H1 (cell line): Measurements from ENCODE around the gene GAB2. TPM values are rescaled to one million over a fixed set of nuclear protein-coding genes. Genes with fewer than 3 reads are reported as not detected.

ENCODE experiments used
- CTCF ChIA-PET: fragments of 300-600 bp; sonication (Branson Sonifier 250); formaldehyde crosslinking; loops from one replicate; lab custom pipeline; 2021; ENCODE audit not compliant: partially characterized antibody; lab: Charles Lee
- POLR2A ChIA-PET: fragments of 300-600 bp; sonication (Branson Sonifier 250); formaldehyde crosslinking; loops from one replicate; lab custom pipeline; 2021; ENCODE audit warnings: inconsistent platforms; ENCODE audit not compliant: partially characterized antibody; lab: Charles Lee
- DNase-seq, 2 experiments: peaks; one replicate each; pipeline versions ENCODE4 v3.0.0 to v3.0.0-alpha.2; 2010 to 2022; ENCODE audit warnings: low spot score in 2 of 2, low read depth in 1 of 2, mixed read lengths in 1 of 2
- FAIRE-seq: peaks from 2 replicates; lab custom pipeline; 2011; peaks lifted over from hg19 to GRCh38; lab: Jason Lieb, UNC
- H2AFZ ChIP-seq: 2 replicates; pipeline ENCODE4 v1.8.1; 2012; ENCODE audit warnings: low read length, inconsistent platforms
- H2AK5ac ChIP-seq: 2 replicates; pipeline ENCODE4 v1.6.1; 2013; ENCODE audit warnings: low read depth, low read length
- H2BK120ac ChIP-seq: replicated peaks from 2 replicates; pipeline ENCODE3; 2013; ENCODE audit warnings: low read depth, low read length, inconsistent platforms
- H2BK12ac ChIP-seq: 2 replicates; pipeline ENCODE4 v1.6.1; 2013; ENCODE audit warnings: low read depth, low read length
- H2BK15ac ChIP-seq: 2 replicates; pipeline ENCODE4 v1.6.1; 2013; ENCODE audit warnings: low read length
- H2BK20ac ChIP-seq: 2 replicates; pipeline ENCODE4 v1.6.1; 2013; ENCODE audit warnings: low read length
- H2BK5ac ChIP-seq: 2 replicates; pipeline ENCODE4 v1.6.1; 2013; ENCODE audit warnings: low read depth, low read length
- H3K14ac ChIP-seq: 2 replicates; pipeline ENCODE4 v1.6.1; 2013; ENCODE audit warnings: inconsistent platforms; ENCODE audit not compliant: insufficient read length
- H3K18ac ChIP-seq: 2 replicates; pipeline ENCODE4 v1.6.1; 2013; ENCODE audit warnings: low read length; ENCODE audit errors: extremely low read depth
- H3K23ac ChIP-seq: 2 replicates; pipeline ENCODE4 v1.6.1; 2013; ENCODE audit warnings: inconsistent platforms; ENCODE audit not compliant: insufficient read length
- H3K23me2 ChIP-seq: 2 replicates; pipeline ENCODE4 v1.6.1; 2013; ENCODE audit warnings: low read depth, low read length
- H3K27ac ChIP-seq: 2 replicates; pipeline ENCODE4 v1.6.1; 2011; ENCODE audit warnings: low read depth, low read length, inconsistent platforms
- H3K27me3 ChIP-seq, 4 experiments: replicated peaks in 1 of 4; 1 replicate in 1 of 4; 2 replicates in 3 of 4; pipeline versions ENCODE4 v1.6.1 to v1.8.1; 2011 to 2013; ENCODE audit warnings: low read length in 3 of 4, mild to moderate bottlenecking in 3 of 4, inconsistent platforms in 2 of 4, mixed read lengths in 2 of 4, moderate library complexity in 1 of 4; ENCODE audit not compliant: control insufficient read depth in 3 of 4, insufficient read depth in 3 of 4; ENCODE audit errors: extremely low read depth in 1 of 4
- H3K36me3 ChIP-seq, 4 experiments: 2 replicates each; pipeline versions ENCODE4 v1.6.1 to v1.8.1; 2011 to 2013; ENCODE audit warnings: mild to moderate bottlenecking in 4 of 4, low read length in 3 of 4, moderate library complexity in 2 of 4, control low read depth in 1 of 4, inconsistent platforms in 1 of 4; ENCODE audit not compliant: insufficient read depth in 4 of 4, control insufficient read depth in 2 of 4
- H3K4ac ChIP-seq: replicated peaks from 2 replicates; pipeline ENCODE3; 2013; ENCODE audit warnings: low read length, low read depth, mixed read lengths, inconsistent platforms; ENCODE audit not compliant: insufficient read length
- H3K4me1 ChIP-seq, 4 experiments: replicated peaks in 1 of 4; 1 replicate in 1 of 4; 2 replicates in 3 of 4; pipeline versions ENCODE4 v1.6.1 to v1.8.1; 2011 to 2013; ENCODE audit warnings: low read length in 3 of 4, inconsistent platforms in 2 of 4, mixed read lengths in 1 of 4; ENCODE audit not compliant: insufficient read depth in 4 of 4, control insufficient read depth in 3 of 4
- H3K4me2 ChIP-seq, 2 experiments: 2 replicates each; pipeline versions ENCODE4 v1.6.1 to v1.8.1; 2011 to 2013; ENCODE audit warnings: low read depth in 2 of 2, low read length in 2 of 2, control low read depth in 1 of 2, inconsistent platforms in 1 of 2, mild to moderate bottlenecking in 1 of 2; ENCODE audit not compliant: insufficient read depth in 1 of 2
- H3K4me3 ChIP-seq, 4 experiments: fragments of 200-600, 300-600 bp in 1 of 4; sonication (generic), shearing (Covaris generic), sonication (Bioruptor Twin) in 1 of 4; 2 replicates each; pipeline versions ENCODE4 v1.5.1 to v1.8.1; 2011 to 2016; ENCODE audit warnings: low read length in 4 of 4, low read depth in 3 of 4, control low read depth in 2 of 4, inconsistent platforms in 2 of 4, mild to moderate bottlenecking in 2 of 4, mixed read lengths in 1 of 4, moderate library complexity in 1 of 4; ENCODE audit not compliant: insufficient read depth in 2 of 4; ENCODE audit errors: extremely low read depth in 1 of 4
- H3K56ac ChIP-seq: replicated peaks from 2 replicates; pipeline ENCODE3; 2013; ENCODE audit warnings: low read depth, mild to moderate bottlenecking, mixed read lengths, low read length, inconsistent platforms; ENCODE audit not compliant: insufficient read length
- H3K79me1 ChIP-seq: 2 replicates; pipeline ENCODE4 v1.6.1; 2013; ENCODE audit warnings: low read depth, low read length, control low read depth
- H3K79me2 ChIP-seq, 2 experiments: 2 replicates each; pipeline versions ENCODE4 v1.6.1 to v1.8.1; 2012 to 2013; ENCODE audit warnings: low read length in 2 of 2, mild to moderate bottlenecking in 2 of 2, inconsistent platforms in 1 of 2; ENCODE audit not compliant: insufficient read depth in 2 of 2, control insufficient read depth in 1 of 2
- H3K9ac ChIP-seq, 4 experiments: replicated peaks in 1 of 4; 1 replicate in 1 of 4; 2 replicates in 3 of 4; pipeline versions ENCODE4 v1.6.1 to v1.8.1; 2011 to 2013; ENCODE audit warnings: low read depth in 3 of 4, low read length in 3 of 4, control low read depth in 2 of 4, mild to moderate bottlenecking in 2 of 4, moderate library complexity in 2 of 4, inconsistent platforms in 1 of 4; ENCODE audit errors: extremely low read depth in 1 of 4
- H3K9me3 ChIP-seq, 2 experiments: 2 replicates each; pipeline versions ENCODE4 v1.6.1 to v1.8.1; 2012 to 2013; ENCODE audit warnings: mild to moderate bottlenecking in 2 of 2, moderate library complexity in 2 of 2, control low read depth in 1 of 2, inconsistent platforms in 1 of 2, low read depth in 1 of 2, low read length in 1 of 2, mixed read lengths in 1 of 2; ENCODE audit not compliant: insufficient read depth in 2 of 2
- H4K20me1 ChIP-seq, 2 experiments: replicated peaks in 1 of 2; 2 replicates each; pipeline versions ENCODE3 to v1.8.1; 2011 to 2013; ENCODE audit warnings: inconsistent platforms in 2 of 2, low read length in 2 of 2, mild to moderate bottlenecking in 1 of 2; ENCODE audit not compliant: insufficient read depth in 2 of 2, control insufficient read depth in 1 of 2
- H4K5ac ChIP-seq: 2 replicates; pipeline ENCODE4 v1.6.1; 2013; ENCODE audit warnings: low read length, low read depth, mixed read lengths, inconsistent platforms; ENCODE audit not compliant: insufficient read length
- H4K8ac ChIP-seq: 2 replicates; pipeline ENCODE4 v1.8.0; 2013; ENCODE audit warnings: mild to moderate bottlenecking, moderate library complexity, low read length, inconsistent platforms; ENCODE audit not compliant: insufficient read depth; ENCODE audit errors: extremely low read depth
- H4K91ac ChIP-seq: replicated peaks from 2 replicates; pipeline ENCODE3; 2013; ENCODE audit warnings: low read length, mixed read lengths, inconsistent platforms; ENCODE audit not compliant: insufficient read length
- ASH2L ChIP-seq: fragments of 200-600, 300-600 bp; sonication (generic); IDR thresholded peaks from one replicate; pipeline ENCODE4 v1.7.1; 2017; ENCODE audit warnings: low read length
- ATF3 ChIP-seq: IDR thresholded peaks from 2 replicates; pipeline ENCODE4 v1.6.1; 2011; ENCODE audit warnings: low read depth, mild to moderate bottlenecking, low read length; ENCODE audit not compliant: insufficient read depth
- CREB1 ChIP-seq: IDR thresholded peaks from 2 replicates; pipeline ENCODE4 v1.6.1; 2012; ENCODE audit warnings: inconsistent platforms
- EP300 ChIP-seq, 2 experiments: IDR thresholded peaks; 1 replicate in 1 of 2; 2 replicates in 1 of 2; pipeline ENCODE4 v1.6.1; 2011 to 2012; ENCODE audit warnings: low read depth in 2 of 2, low read length in 2 of 2, mild to moderate bottlenecking in 2 of 2, borderline replicate concordance in 1 of 2, inconsistent platforms in 1 of 2, moderate library complexity in 1 of 2
- HDAC2 ChIP-seq, 2 experiments: fragments of 300-600 bp in 1 of 2; sonication (generic) in 1 of 2; IDR thresholded peaks; 2 replicates each; pipeline ENCODE4 v1.6.1; 2011 to 2012; ENCODE audit warnings: low read depth in 2 of 2, low read length in 2 of 2, mild to moderate bottlenecking in 2 of 2, moderate library complexity in 2 of 2, borderline replicate concordance in 1 of 2, inconsistent platforms in 1 of 2
- NRF1 ChIP-seq: IDR thresholded peaks from 2 replicates; pipeline ENCODE4 v1.6.1; 2011; ENCODE audit warnings: mild to moderate bottlenecking, low read depth, low read length, improper control_type of control experiment
- POU5F1 ChIP-seq: IDR thresholded peaks from 2 replicates; pipeline ENCODE4 v1.6.1; 2011; ENCODE audit warnings: low read depth, mild to moderate bottlenecking, low read length, moderate library complexity
- RNF2 ChIP-seq: fragments of 200-900, 300-1000 bp; sonication (generic); IDR thresholded peaks from 2 replicates; pipeline ENCODE4 v1.7.1; 2016; ENCODE audit warnings: borderline replicate concordance, low read depth, mild to moderate bottlenecking, antibody characterized with exemption, low read length; ENCODE audit not compliant: poor library complexity, severe bottlenecking; ENCODE audit errors: missing control alignments
- SIN3A ChIP-seq, 2 experiments: IDR thresholded peaks in 1 of 2; conservative IDR thresholded peaks in 1 of 2; 2 replicates each; pipeline ENCODE4 v1.6.1; 2011 to 2012; ENCODE audit warnings: low read length in 2 of 2, improper control_type of control experiment in 1 of 2, low read depth in 1 of 2, mild to moderate bottlenecking in 1 of 2
- SIX5 ChIP-seq: IDR thresholded peaks from 2 replicates; pipeline ENCODE4 v1.6.1; 2011; ENCODE audit warnings: mild to moderate bottlenecking, low read depth, low read length
- SP4 ChIP-seq: IDR thresholded peaks from 2 replicates; pipeline ENCODE4 v1.6.1; 2012; ENCODE audit warnings: low read length, inconsistent platforms
- TBP ChIP-seq: IDR thresholded peaks from 2 replicates; pipeline ENCODE4 v1.6.1; 2011; ENCODE audit warnings: low read depth, low read length, improper control_type of control experiment
- ZNF274 ChIP-seq: IDR thresholded peaks from 2 replicates; pipeline ENCODE4 v1.7.0; 2012; ENCODE audit warnings: low read length, borderline replicate concordance; ENCODE audit errors: extremely low read depth
- WGBS, 2 experiments: shearing (Covaris generic) in 1 of 2; methylation state at CpG; one replicate each; pipeline versions ENCODE4 v1.1.6 to v1.1.7; 2013 to 2015; ENCODE audit warnings: low lambda C conversion rate in 2 of 2, mixed read lengths in 2 of 2, inconsistent platforms in 1 of 2, low coverage in 1 of 2, missing lambda C conversion rate in 1 of 2; ENCODE audit not compliant: insufficient replicate concordance in 2 of 2, insufficient coverage in 1 of 2, insufficient read length in 1 of 2; ENCODE audit errors: extremely low coverage in 1 of 2, missing lambda C conversion rate in 1 of 2; 5-methylcytosine and 5-hydroxymethylcytosine counted together
- polyA plus RNA-seq, 7 experiments: library from polyadenylated mRNA; depleted of rRNA in 3 of 7; stranded (reverse) in 5 of 7; unstranded in 2 of 7; fragments of >200 nt in 5 of 7; fragments of 200-250 nt in 2 of 7; gene quantifications; 1 replicate in 5 of 7; 2 replicates in 1 of 7; 4 replicates in 1 of 7; pipeline versions ENCODE4 v1.2.1 to v1.2.3, GENCODE V29; 2011 to 2013; ENCODE audit warnings: missing spikeins in 2 of 7, mixed read lengths in 2 of 7
- total RNA-seq: library from RNA; stranded (reverse); fragmentation: NEBNext Ultra II Directional; extraction: Animal tissue kit (Norgen Biotek cat#: 25700); gene quantifications from 2 replicates; pipeline ENCODE4 v1.2.1, GENCODE V29; 2021

The GAB2 gene
- total and polyA plus RNA-seq, 2 of the 8 experiments (the other 6 are each of a cell fraction or from before 2014, with no cell fraction given): 6.3 to 14.0 TPM

- H3K27ac ChIP-seq: no peak overlapping the region
- H4K20me1 ChIP-seq: no peaks in the 10 kb centered on the region
- no peak overlapping the region for H4K8ac ChIP-seq
- H3K56ac ChIP-seq: no peak overlapping the region
- 83% methylated on average over 4 of the region's 4 CpGs; no CpG with 5 or more reads in 1 of the 2 experiments for WGBS, 2 experiments
- H3K79me2 ChIP-seq: no peaks in the 10 kb centered on the region
- no peaks in the 10 kb centered on the region for H3K36me3 ChIP-seq
- H3K4me2 ChIP-seq: peak overlapping the region in 1 of 2 experiments; percentile 8; a peak in 1 of 4 replicates
- no peak overlapping the region for H2BK12ac ChIP-seq
- no peak overlapping the region for H3K14ac ChIP-seq
- no peak overlapping the region for H4K91ac ChIP-seq
- H3K23me2 ChIP-seq: no peaks in the 10 kb centered on the region
- no peak overlapping the region for H2BK5ac ChIP-seq
- no peak overlapping the region for H3K18ac ChIP-seq
- no peaks in the 10 kb centered on the region for H3K27me3 ChIP-seq
- no peak for FAIRE-seq
- H3K79me1 ChIP-seq: no peaks in the 10 kb centered on the region
- H2AK5ac ChIP-seq: no peak overlapping the region
- peaks cover 0 to 6% (median 0%) of the 10 kb centered on the region in 4 experiments; a peak in 2 of 7 replicates for H3K4me1 ChIP-seq
- ChIA-PET CTCF (interaction anchor here (0.7 to 2.1 kb wide), 8 partner anchors 9 to 159 kb away, joined by 3 to 11 read pairs (median 4); no protein-coding TSS in a partner anchor), POLR2A (no interaction called here)
- no peak overlapping the region for H2BK20ac ChIP-seq
- H2BK15ac ChIP-seq: no peak overlapping the region
- H2AFZ ChIP-seq: no peak overlapping the region
- no peak overlapping the region for H4K5ac ChIP-seq
- no peak overlapping the region for H3K23ac ChIP-seq
- DNase-seq: no peak
- H3K4me3 ChIP-seq: no peak overlapping the region
- no peak overlapping the region; a peak in 1 of 7 replicates for H3K9ac ChIP-seq
- no peak overlapping the region for H3K4ac ChIP-seq
- no peaks in the 10 kb centered on the region for H3K9me3 ChIP-seq
- H2BK120ac ChIP-seq: no peak overlapping the region
- TF ChIP-seq NRF1 (no peak), EP300 (IDR thresholded peaks at IDR 0.05; ENCODE audit: borderline replicate concordance in 1 of 2, low read depth in 2 of 2, low read length in 2 of 2) (no peak), ZNF274 (no peak), SP4 (no peak), SIN3A (conservative IDR thresholded peaks at IDR 0.05 in 1 of 2, IDR thresholded peaks at IDR 0.05 in 1 of 2; ENCODE audit: low read depth in 1 of 2, low read length in 2 of 2) (no peak), SIX5 (no peak), CREB1 (no peak), ATF3 (no peak), POU5F1 (no peak), RNF2 (no peak), HDAC2 (IDR thresholded peaks at IDR 0.05; ENCODE audit: borderline replicate concordance in 1 of 2, low read depth in 2 of 2, low read length in 2 of 2) (no peak), TBP (no peak), ASH2L (no peak)
These were observed 156.3 kb downstream of the GAB2 start for GRCh38 chr11:78261367-78261766.
